Measurements from ENCODE around the gene TRAF7.

The TRAF7 gene

DNA sequence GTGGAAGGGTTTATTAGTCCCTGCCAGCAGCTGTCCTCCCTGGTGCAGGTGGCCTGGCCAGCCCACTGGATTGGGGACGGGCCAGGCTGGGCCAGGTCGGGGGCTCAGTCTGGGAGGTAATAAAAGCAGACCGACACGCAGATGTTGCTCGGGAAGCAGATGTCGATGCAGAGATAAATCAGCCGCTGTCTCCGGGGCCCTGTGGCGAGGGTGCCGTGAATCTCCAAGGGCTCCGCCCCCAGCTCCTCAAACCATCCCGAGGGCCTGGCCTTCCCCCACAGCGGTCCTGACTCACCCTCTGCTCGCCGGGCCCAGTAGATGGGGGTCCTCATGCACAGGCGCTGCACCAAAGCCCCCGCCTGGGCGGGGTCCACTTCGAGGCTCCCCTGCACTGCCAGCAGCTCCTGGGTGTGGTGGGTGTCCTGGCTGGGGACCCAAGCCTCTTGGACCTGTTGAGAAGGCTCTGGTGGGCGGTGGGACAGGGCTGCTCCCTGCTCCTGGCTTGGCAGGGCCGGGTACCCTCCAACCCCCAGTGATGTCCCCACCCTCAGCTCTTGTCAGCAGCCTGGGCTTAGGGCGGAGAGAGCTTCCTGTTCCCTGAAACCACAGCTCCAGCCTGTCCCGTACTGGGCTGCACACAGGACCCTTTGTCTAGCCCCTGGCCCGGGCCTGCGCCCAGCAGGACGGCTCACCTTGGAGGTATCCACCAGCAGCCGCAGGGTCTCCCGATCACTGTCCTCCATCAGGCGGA lies 53.9 kb downstream of the TRAF7 start:
- Histone ChIP-seq H4K12ac (ENCODE audit: low read depth, low read length) (no peak overlapping the region), H3K79me2 (ENCODE audit: control insufficient read depth, insufficient read depth, low read length, poor library complexity) (peaks cover 15% of the 10 kb centered on the region), H3K14ac (ENCODE audit: low read length) (no peak overlapping the region), H4K91ac (ENCODE audit: low read depth, low read length) (no peak overlapping the region), H2BK120ac (ENCODE audit: insufficient read depth, low read length, poor library complexity) (no peak overlapping the region), H3K9ac (ENCODE audit: low read length) (no peak overlapping the region), H2AFZ (ENCODE audit: insufficient read depth, low read length, poor library complexity) (no peak overlapping the region), H3K27me3 (ENCODE audit: insufficient read depth, low read length) (no peaks in the 10 kb centered on the region), H4K8ac (ENCODE audit: low read depth, low read length) (no peak overlapping the region), H3K4ac (ENCODE audit: low read depth, low read length) (no peak overlapping the region), H3K9me3 (ENCODE audit: insufficient read depth, low read depth, low read length) (peaks cover 3% of the 10 kb centered on the region), H3K27ac (ENCODE audit: low read depth, low read length) (no peak overlapping the region), H3K4me1 (ENCODE audit: control insufficient read depth in 1 of 2, insufficient read depth in 2 of 2, low read length in 2 of 2) (peaks cover 35 to 39% of the 10 kb centered on the region in 2 experiments), H3K23ac (ENCODE audit: low read length) (no peak overlapping the region), H3K36me3 (ENCODE audit: control insufficient read depth in 1 of 2, insufficient read depth in 2 of 2, low read length in 2 of 2) (peaks cover 49 to 50% of the 10 kb centered on the region in 2 experiments), H2BK5ac (ENCODE audit: low read depth, low read length, poor library complexity) (no peak overlapping the region), H2AK5ac (ENCODE audit: low read length) (no peak overlapping the region), H2BK12ac (ENCODE audit: low read length) (no peak overlapping the region), H3K4me3 (ENCODE audit: low read depth, low read length) (no peak overlapping the region), H3K79me1 (ENCODE audit: low read length) (peaks cover 17% of the 10 kb centered on the region), H3K18ac (ENCODE audit: low read length) (no peak overlapping the region), H3K4me2 (ENCODE audit: low read length) (no peak overlapping the region)
- no peak for DNase-seq
- WGBS (ENCODE audit: extremely low coverage, insufficient coverage, insufficient read length): no CpG with 5 or more reads among the region's 29 CpGs

DNA sequence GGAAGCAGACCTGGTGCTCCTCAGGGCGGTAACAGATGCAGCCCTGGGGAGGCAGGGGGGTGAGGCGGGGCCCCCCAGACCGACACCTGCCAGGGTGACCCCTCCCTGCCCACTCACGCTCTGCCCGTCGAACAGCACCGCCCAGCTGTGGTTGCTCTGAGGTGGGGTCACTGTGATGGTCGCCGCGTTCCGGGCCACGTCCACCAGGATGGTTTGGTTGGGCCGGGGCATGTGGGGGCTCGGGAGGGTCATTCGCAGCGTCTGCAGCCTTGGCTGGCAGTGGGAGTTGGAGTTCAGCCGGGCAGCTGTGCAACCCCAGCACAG lies 54.4 kb downstream of the TRAF7 start:
- no peak overlapping the region for H3K9ac ChIP-seq (ENCODE audit: low read length)
- no peak overlapping the region for H2BK5ac ChIP-seq (ENCODE audit: low read depth, low read length, poor library complexity)
- H3K14ac ChIP-seq (ENCODE audit: low read length): no peak overlapping the region
- DNase-seq: no peak
- H3K18ac ChIP-seq (ENCODE audit: low read length): no peak overlapping the region
- peaks cover 32 to 36% of the 10 kb centered on the region in 2 experiments for H3K4me1 ChIP-seq (ENCODE audit: control insufficient read depth in 1 of 2, insufficient read depth in 2 of 2, low read length in 2 of 2)
- no peak overlapping the region for H4K12ac ChIP-seq (ENCODE audit: low read depth, low read length)
- H3K9me3 ChIP-seq (ENCODE audit: insufficient read depth, low read depth, low read length): peaks cover 3% of the 10 kb centered on the region
- H3K36me3 ChIP-seq (ENCODE audit: control insufficient read depth in 1 of 2, insufficient read depth in 2 of 2, low read length in 2 of 2): peaks cover 49 to 50% of the 10 kb centered on the region in 2 experiments
- no peak overlapping the region for H4K91ac ChIP-seq (ENCODE audit: low read depth, low read length)
- H3K4me2 ChIP-seq (ENCODE audit: low read length): no peak overlapping the region
- H3K27me3 ChIP-seq (ENCODE audit: insufficient read depth, low read length): no peaks in the 10 kb centered on the region
- H3K27ac ChIP-seq (ENCODE audit: low read depth, low read length): no peak overlapping the region
- H3K23ac ChIP-seq (ENCODE audit: low read length): peak overlapping the region; percentile 19
- H3K79me1 ChIP-seq (ENCODE audit: low read length): peaks cover 16% of the 10 kb centered on the region
- no peak overlapping the region for H2BK120ac ChIP-seq (ENCODE audit: insufficient read depth, low read length, poor library complexity)
- H4K8ac ChIP-seq (ENCODE audit: low read depth, low read length): no peak overlapping the region
- H2AK5ac ChIP-seq (ENCODE audit: low read length): no peak overlapping the region
- no peak overlapping the region for H2AFZ ChIP-seq (ENCODE audit: insufficient read depth, low read length, poor library complexity)
- H3K4me3 ChIP-seq (ENCODE audit: low read depth, low read length): no peak overlapping the region
- H3K79me2 ChIP-seq (ENCODE audit: control insufficient read depth, insufficient read depth, low read length, poor library complexity): peaks cover 16% of the 10 kb centered on the region
- H3K4ac ChIP-seq (ENCODE audit: low read depth, low read length): no peak overlapping the region
- no peak overlapping the region for H2BK12ac ChIP-seq (ENCODE audit: low read length)
- no CpG with 5 or more reads among the region's 17 CpGs for whole genome bisulfite sequencing (ENCODE audit: extremely low coverage, insufficient coverage, insufficient read length)

DNA sequence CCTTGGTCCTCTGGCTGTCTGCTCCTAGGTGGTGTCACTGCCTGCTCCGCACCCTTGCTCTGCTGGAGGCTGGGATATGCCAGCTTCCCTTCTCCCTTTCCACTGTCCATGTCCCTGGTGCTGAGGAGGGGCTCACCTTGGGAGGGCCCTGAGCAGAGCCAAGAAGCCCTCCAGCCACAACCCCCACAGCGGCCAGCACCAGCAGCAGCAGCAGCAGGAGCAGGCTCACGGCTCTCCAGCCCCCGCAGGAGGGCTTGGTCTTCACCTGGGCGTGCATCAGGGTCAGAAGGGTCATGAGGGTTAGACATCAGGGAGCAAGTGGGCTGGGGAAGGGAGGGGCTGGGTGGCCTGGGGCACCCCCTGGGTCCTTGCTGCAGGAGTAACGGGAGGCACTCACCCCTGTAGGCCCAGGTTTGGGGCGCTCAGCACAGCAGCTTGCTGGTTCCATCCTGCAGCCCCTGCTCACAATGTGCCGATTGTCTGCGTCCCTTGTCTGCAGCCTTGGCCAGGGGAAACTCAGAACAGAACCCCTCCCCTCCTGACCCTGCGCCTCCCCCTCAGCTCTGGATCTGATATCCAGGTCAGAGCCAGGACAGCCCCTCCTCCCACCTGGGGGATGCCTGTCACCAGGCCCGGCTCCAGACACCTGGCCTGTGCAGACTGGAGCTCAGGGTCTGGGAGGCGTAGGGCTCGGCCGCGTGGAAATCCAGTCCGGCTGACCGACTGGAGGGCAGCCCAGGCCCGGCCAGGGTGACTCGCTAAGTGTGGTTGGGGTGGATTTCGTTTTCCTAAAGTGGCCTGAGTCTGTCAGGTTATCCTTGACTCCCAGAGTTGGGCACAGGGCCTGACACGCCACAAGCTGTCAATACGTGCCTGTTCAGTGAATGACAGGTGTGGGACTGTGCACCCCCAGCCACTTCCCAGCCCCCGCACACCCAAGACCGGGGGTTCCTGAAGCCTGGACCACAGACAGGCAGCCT lies 55.1 kb downstream of the TRAF7 start, which contains the start of gene BRICD5:
Gene BRICD5 (minus strand): TSS at position 478 of the 980 bp plus-strand sequence. CDS start 30 bp downstream, at position 448.
- Histone ChIP-seq H3K9ac (ENCODE audit: low read length) (no peak within 1 kb of the TSS), H3K36me3 (ENCODE audit: control insufficient read depth in 1 of 2, insufficient read depth in 2 of 2, low read length in 2 of 2) (peaks cover 49 to 50% of the 10 kb centered on the region in 2 experiments), H3K23ac (ENCODE audit: low read length) (peak within 1 kb of the TSS; percentile 19), H2BK5ac (ENCODE audit: low read depth, low read length, poor library complexity) (no peak within 1 kb of the TSS), H3K27ac (ENCODE audit: low read depth, low read length) (peak within 1 kb of the TSS; percentile 20), H3K14ac (ENCODE audit: low read length) (no peak within 1 kb of the TSS), H4K12ac (ENCODE audit: low read depth, low read length) (peak within 1 kb of the TSS; percentile 22), H3K4ac (ENCODE audit: low read depth, low read length) (no peak within 1 kb of the TSS), H3K18ac (ENCODE audit: low read length) (no peak within 1 kb of the TSS), H2AFZ (ENCODE audit: insufficient read depth, low read length, poor library complexity) (no peak within 1 kb of the TSS), H3K4me2 (ENCODE audit: low read length) (peak within 1 kb of the TSS; percentile 6), H2BK120ac (ENCODE audit: insufficient read depth, low read length, poor library complexity) (no peak within 1 kb of the TSS), H3K4me3 (ENCODE audit: low read depth, low read length) (no peak within 1 kb of the TSS), H3K9me3 (ENCODE audit: insufficient read depth, low read depth, low read length) (peaks cover 3% of the 10 kb centered on the region), H2BK12ac (ENCODE audit: low read length) (no peak within 1 kb of the TSS), H3K79me2 (ENCODE audit: control insufficient read depth, insufficient read depth, low read length, poor library complexity) (peaks cover 14% of the 10 kb centered on the region), H3K27me3 (ENCODE audit: insufficient read depth, low read length) (no peaks in the 10 kb centered on the region), H2AK5ac (ENCODE audit: low read length) (no peak within 1 kb of the TSS), H4K91ac (ENCODE audit: low read depth, low read length) (no peak within 1 kb of the TSS), H4K8ac (ENCODE audit: low read depth, low read length) (peak within 1 kb of the TSS; percentile 20), H3K79me1 (ENCODE audit: low read length) (peaks cover 14% of the 10 kb centered on the region), H3K4me1 (ENCODE audit: control insufficient read depth in 1 of 2, insufficient read depth in 2 of 2, low read length in 2 of 2) (peaks cover 32 to 36% of the 10 kb centered on the region in 2 experiments)
- no CpG with 5 or more reads among the region's 24 CpGs for WGBS (ENCODE audit: extremely low coverage, insufficient coverage, insufficient read length)
- no peak for DNase-seq

DNA sequence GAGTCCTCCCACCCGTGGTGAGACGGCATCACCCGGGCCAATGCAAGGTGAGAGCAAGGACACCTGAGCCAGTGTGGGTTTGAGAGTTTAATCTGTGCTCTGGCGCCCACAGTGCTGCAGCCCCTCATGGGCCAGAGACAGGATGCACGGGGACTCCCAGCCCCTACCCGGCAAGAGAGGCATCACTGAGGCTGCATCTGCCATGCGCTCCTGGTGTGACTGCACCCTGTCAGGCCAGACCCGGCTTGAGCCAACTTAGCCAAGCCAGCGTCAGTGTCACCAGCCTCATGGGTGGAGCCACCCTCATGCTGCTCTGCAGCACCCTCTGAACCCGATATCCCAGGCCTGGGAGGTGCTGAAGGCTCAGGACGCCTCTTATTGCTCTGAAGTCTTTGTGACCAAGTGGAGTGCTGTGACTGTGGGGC lies 56.4 kb downstream of the TRAF7 start:
- peaks cover 9% of the 10 kb centered on the region for H3K79me1 ChIP-seq (ENCODE audit: low read length)

More for the DNA sequence above, 56.4 kb downstream of the TRAF7 start:
- H4K91ac ChIP-seq (ENCODE audit: low read depth, low read length): no peak overlapping the region
- H3K9me3 ChIP-seq (ENCODE audit: insufficient read depth, low read depth, low read length): peaks cover 3% of the 10 kb centered on the region
- peak overlapping the region; percentile 14 for H4K12ac ChIP-seq (ENCODE audit: low read depth, low read length)
- peak overlapping the region; percentile 2 for H3K9ac ChIP-seq (ENCODE audit: low read length)
- H2AK5ac ChIP-seq (ENCODE audit: low read length): no peak overlapping the region
- H3K4me2 ChIP-seq (ENCODE audit: low read length): no peak overlapping the region
- peak overlapping the region; percentile 2 for H3K27ac ChIP-seq (ENCODE audit: low read depth, low read length)
- H3K14ac ChIP-seq (ENCODE audit: low read length): no peak overlapping the region
- DNase-seq: no peak
- WGBS (ENCODE audit: extremely low coverage, insufficient coverage, insufficient read length): no CpG with 5 or more reads among the region's 11 CpGs
- no peak overlapping the region for H2BK5ac ChIP-seq (ENCODE audit: low read depth, low read length, poor library complexity)
- H3K36me3 ChIP-seq (ENCODE audit: control insufficient read depth in 1 of 2, insufficient read depth in 2 of 2, low read length in 2 of 2): peaks cover 46 to 47% of the 10 kb centered on the region in 2 experiments
- H3K18ac ChIP-seq (ENCODE audit: low read length): peak overlapping the region; percentile 26
- no peak overlapping the region for H4K8ac ChIP-seq (ENCODE audit: low read depth, low read length)
- no peak overlapping the region for H3K23ac ChIP-seq (ENCODE audit: low read length)
- peaks cover 10% of the 10 kb centered on the region for H3K79me2 ChIP-seq (ENCODE audit: control insufficient read depth, insufficient read depth, low read length, poor library complexity)
- peaks cover 26 to 30% of the 10 kb centered on the region in 2 experiments for H3K4me1 ChIP-seq (ENCODE audit: control insufficient read depth in 1 of 2, insufficient read depth in 2 of 2, low read length in 2 of 2)
- H2AFZ ChIP-seq (ENCODE audit: insufficient read depth, low read length, poor library complexity): no peak overlapping the region
- H2BK12ac ChIP-seq (ENCODE audit: low read length): no peak overlapping the region
- peak overlapping the region; percentile 21 for H3K4ac ChIP-seq (ENCODE audit: low read depth, low read length)
- H3K4me3 ChIP-seq (ENCODE audit: low read depth, low read length): no peak overlapping the region
- H2BK120ac ChIP-seq (ENCODE audit: insufficient read depth, low read length, poor library complexity): no peak overlapping the region
- H3K27me3 ChIP-seq (ENCODE audit: insufficient read depth, low read length): no peaks in the 10 kb centered on the region
